PC-3 (cell line): ENCODE data around the gene CHTF18. TPM values are rescaled to one million over a fixed set of nuclear protein-coding genes. Genes with fewer than 3 reads are reported as not detected.
A peak's percentile ranks its signal among the peaks of the same experiment; 100 is the strongest.

Source experiments
- ATAC-seq: fragments of 200-7000 bp; cut with Tn5 transposase; 2 replicates; pipeline ENCODE4 v1.9.1; 2020; ENCODE audit warnings: mild to moderate bottlenecking, moderate library complexity
- Bru-seq: library from RNA; stranded (reverse); fragments of 400-500 nt; gene quantifications from one replicate; lab custom pipeline; 2021; lab: Mats Ljungman, UMichigan
- BruChase-seq, 2 experiments: library from RNA; stranded (reverse); fragments of 400-500 nt; gene quantifications; one replicate each; lab custom pipeline; 2021; lab: Mats Ljungman, UMichigan
- BruUV-seq: library from RNA; stranded (reverse); fragments of 400-500 nt; replicated peaks from 2 replicates; lab custom pipeline; 2021; lab: Mats Ljungman, UMichigan
- CTCF ChIA-PET: fragments of 300-600 bp; sonication (Branson Sonifier 250); formaldehyde crosslinking; loops from one replicate; lab custom pipeline; 2022; ENCODE audit warnings: antibody characterized with exemption; lab: Charles Lee
- POLR2A ChIA-PET: fragments of 300-600 bp; sonication (Branson Sonifier 250); formaldehyde crosslinking; loops from one replicate; lab custom pipeline; 2022; ENCODE audit warnings: antibody characterized with exemption; ENCODE audit not compliant: unreplicated experiment; lab: Charles Lee
- DNase-seq: peaks from one replicate; pipeline ENCODE4 v3.0.0-alpha.2; 2015
- H2AFZ ChIP-seq: fragments of 300-600 bp; sonication (generic); 2 replicates; pipeline ENCODE4 v1.6.0; 2016; ENCODE audit warnings: antibody characterized with exemption, low read length
- H3F3A ChIP-seq: fragments of 300-600 bp; sonication (generic); one replicate; pipeline ENCODE4 v1.6.0; 2017; ENCODE audit warnings: antibody characterized with exemption, low read length, control low read depth, mild to moderate bottlenecking; ENCODE audit not compliant: unreplicated experiment
- H3K27ac ChIP-seq: fragments of 300-600 bp; sonication (generic); 2 replicates; pipeline ENCODE4 v1.5.1; 2016; ENCODE audit warnings: mild to moderate bottlenecking, low read length
- H3K27me3 ChIP-seq: fragments of 300-600 bp; sonication (generic); 2 replicates; pipeline ENCODE4 v1.6.1; 2016; ENCODE audit warnings: low read length, mixed read lengths
- H3K36me3 ChIP-seq: fragments of 300-600 bp; sonication (generic); 2 replicates; pipeline ENCODE4 v1.6.1; 2016; ENCODE audit warnings: low read depth, mixed run types, low read length, mixed read lengths
- H3K4me1 ChIP-seq: fragments of 300-600 bp; sonication (generic); 2 replicates; pipeline ENCODE4 v1.5.1; 2016; ENCODE audit warnings: low read length; ENCODE audit not compliant: insufficient read depth
- H3K4me2 ChIP-seq: fragments of 300-600 bp; sonication (generic); 2 replicates; pipeline ENCODE4 v1.6.0; 2016; ENCODE audit warnings: low read length
- H3K4me3 ChIP-seq: fragments of 300-600 bp; sonication (generic); 2 replicates; pipeline ENCODE4 v1.5.1; 2016; ENCODE audit warnings: mild to moderate bottlenecking, low read length, mixed read lengths
- H3K79me2 ChIP-seq: fragments of 300-600 bp; sonication (generic); 2 replicates; pipeline ENCODE4 v1.6.1; 2017; ENCODE audit warnings: low read length, mixed read lengths
- H3K9ac ChIP-seq: fragments of 300-600 bp; sonication (generic); 2 replicates; pipeline ENCODE4 v1.6.0; 2016; ENCODE audit warnings: mild to moderate bottlenecking, low read length
- H3K9me2 ChIP-seq: fragments of 300-600 bp; sonication (generic); replicated peaks from 2 replicates; pipeline ENCODE4 v1.6.1; 2016; ENCODE audit warnings: mixed run types, low read length, mixed read lengths
- H3K9me3 ChIP-seq: fragments of 300-600 bp; sonication (generic); 2 replicates; pipeline ENCODE4 v1.6.1; 2016; ENCODE audit warnings: low read length, mixed read lengths
- H4K20me1 ChIP-seq: fragments of 300-600 bp; sonication (generic); 2 replicates; pipeline ENCODE4 v1.6.1; 2016; ENCODE audit warnings: low read length, mixed read lengths
- CTCF ChIP-seq: fragments of 300-600 bp; sonication (generic); conservative IDR thresholded peaks from 2 replicates; pipeline ENCODE4 v1.5.1; 2017; ENCODE audit warnings: antibody characterized with exemption, low read depth, mild to moderate bottlenecking, low read length
- EZH2 ChIP-seq: fragments of 300-600 bp; sonication (generic); IDR thresholded peaks from one replicate; pipeline ENCODE4 v1.6.1; 2017; ENCODE audit warnings: antibody characterized with exemption, mild to moderate bottlenecking, low read length; ENCODE audit not compliant: unreplicated experiment
- EZH2phosphoT487 ChIP-seq: fragments of 300-600 bp; sonication (generic); IDR thresholded peaks from 2 replicates; pipeline ENCODE4 v1.6.1; 2018; ENCODE audit warnings: mild to moderate bottlenecking, antibody characterized with exemption, low read length, borderline replicate concordance
- intact Hi-C: fragments of 100-400 bp; cut with micrococcal nuclease; formaldehyde crosslinking; loops from 2 replicates; pipeline ENCODE4 v1.9.0; 2023
- long read RNA-seq: library from polyadenylated mRNA; unstranded; transcript quantifications from one replicate; pipeline ENCODE4 v2.0.0, GENCODE V29; 2021; ENCODE audit not compliant: unreplicated experiment
- total RNA-seq: library from RNA; depleted of rRNA; stranded (reverse); fragments of >200 nt; gene quantifications from 2 replicates; pipeline ENCODE4 v1.2.3, GENCODE V29; 2014; rRNA removed

CHTF18 gene
- total RNA-seq = 79.0 and 107 TPM in 2 replicates
- percentile 58 among the genes with signal in this experiment for Bru-seq, nascent RNA
- BruChase-seq, experiment 1, labeled RNA remaining after a 6-hour chase = percentile 70 among the genes with signal in this experiment
- percentile 49 among the genes with signal in this experiment for BruChase-seq, experiment 2, labeled RNA remaining after a 2-hour chase
- long read RNA-seq, transcript CHTF18-201 (22 exons, 3,090 nt) = major isoform, 5 of 52 reads
- long read RNA-seq, partial matches to known transcripts = 18 of 52 reads
- long read RNA-seq, other reads (novel, unspliced or antisense) = 29 of 52 reads

- no peaks in the 10 kb centered on the region for H3K9me2 ChIP-seq
- H3K79me2 ChIP-seq = peaks cover 45% of the 10 kb centered on the region
- CTCF ChIA-PET = interaction anchor here (0.6 to 1.5 kb wide), 5 partner anchors 47 to 76 kb away, joined by 3 to 9 read pairs (median 6); partner anchors contain the start of genes CIAO3 and METRN
- POLR2A ChIA-PET = interaction anchor here (0.7 to 0.9 kb wide), 3 partner anchors 68 to 554 kb away, joined by 3 to 9 read pairs (median 9); no protein-coding TSS in a partner anchor
- no peaks in the 10 kb centered on the region; the same call in 1 of the 2 replicates for H3K36me3 ChIP-seq
- H2AFZ ChIP-seq = peak within 1 kb of the TSS; percentile 80
- peaks cover 10% of the 10 kb centered on the region for H3K4me1 ChIP-seq
- H4K20me1 ChIP-seq = no peaks in the 10 kb centered on the region
- H3K9me3 ChIP-seq = no peaks in the 10 kb centered on the region
- peak within 1 kb of the TSS; percentile 95 for H3K4me3 ChIP-seq
- peak; percentile 77 for ATAC-seq
- H3F3A ChIP-seq = no peaks in the 10 kb centered on the region
- intact Hi-C loops = loop anchor here (10.0 kb wide), 1 partner anchor 74 kb away; the partner anchor contains the start of gene METRN
- H3K4me2 ChIP-seq = peak within 1 kb of the TSS; percentile 94
- no peak within 1 kb of the TSS for H3K27ac ChIP-seq
- TF ChIP-seq CTCF (no peak), EZH2phosphoT487 (no peak), EZH2 (no peak)
- BruUV-seq = no TSS peak
- H3K9ac ChIP-seq = peak within 1 kb of the TSS; percentile 86
- H3K27me3 ChIP-seq = no peaks in the 10 kb centered on the region
- peak; percentile 88 for DNase-seq
These were observed at the start of gene CHTF18 for GRCh38 chr16:788399-789126. Gene CHTF18 (plus strand): TSS chr16:788620. CDS start chr16:788685, 65 bp downstream.

- H3K27me3 ChIP-seq = no peaks in the 10 kb centered on the region
- TSS peak; percentile 32 for BruUV-seq
- ChIA-PET CTCF (interaction anchor here (0.5 kb wide), 1 partner anchor 48 kb away, joined by 6 read pairs; the partner anchor contains the start of gene RPUSD1), POLR2A (no interaction called here)
- intact Hi-C loops = loop anchor here (5.0 kb wide), 1 partner anchor 42 kb away; no protein-coding TSS in a partner anchor
- no peaks in the 10 kb centered on the region for H4K20me1 ChIP-seq
- peak overlapping the region; percentile 97 for H3K4me2 ChIP-seq
- TF ChIP-seq EZH2phosphoT487 (no peak), EZH2 (no peak), CTCF (no peak)
- no peaks in the 10 kb centered on the region for H3K9me2 ChIP-seq
- no peak overlapping the region for H3K27ac ChIP-seq
- peaks cover 12% of the 10 kb centered on the region for H3K79me2 ChIP-seq
- H3K9me3 ChIP-seq = no peaks in the 10 kb centered on the region
- H3K36me3 ChIP-seq = no peaks in the 10 kb centered on the region
- peaks cover 5% of the 10 kb centered on the region; the same call in 1 of the 2 replicates for H3K4me1 ChIP-seq
- peak overlapping the region; percentile 87; the same call in 1 of the 2 replicates for H2AFZ ChIP-seq
- DNase-seq (no peak), ATAC-seq (peak; percentile 37)
- no peaks in the 10 kb centered on the region for H3F3A ChIP-seq
- peak overlapping the region; percentile 89 for H3K4me3 ChIP-seq
- H3K9ac ChIP-seq = peak overlapping the region; percentile 79
These were observed 48.6 kb upstream of the CHTF18 start for GRCh38 chr16:739560-740458.
